Keratinocyte (primary cell): Measurements from ENCODE around the gene RGS9BP. TPM values are rescaled to one million over a fixed set of nuclear protein-coding genes. Genes with fewer than 3 reads are reported as not detected.
"Not testable (repeated sequence)": the region's sequence is repeated elsewhere in the genome, so short reads cannot be mapped to it uniquely, and the experiment has no call there.

Source experiments
- DNase-seq: peaks from one replicate; pipeline ENCODE4 v3.0.0-alpha.2; 2011; ENCODE audit warnings: low read depth, missing footprints, low spot score
- FAIRE-seq: peaks from 2 replicates; lab custom pipeline; 2011; peaks lifted over from hg19 to GRCh38; lab: Jason Lieb, UNC
- H2AFZ ChIP-seq: 2 replicates; pipeline ENCODE4 v1.6.0; 2012; ENCODE audit warnings: low read length, control low read depth, inconsistent platforms; ENCODE audit not compliant: control insufficient read depth
- H3K27ac ChIP-seq: 2 replicates; pipeline ENCODE4 v1.5.1; 2011; ENCODE audit warnings: low read length; ENCODE audit not compliant: control insufficient read depth, insufficient read depth
- H3K27me3 ChIP-seq: 3 replicates; pipeline ENCODE4 v1.6.0; 2011; ENCODE audit warnings: low read length; ENCODE audit not compliant: control insufficient read depth, insufficient read depth; ENCODE audit errors: extremely low read depth
- H3K36me3 ChIP-seq, 2 experiments: 2 replicates in 1 of 2; 3 replicates in 1 of 2; pipeline ENCODE4 v1.5.1; 2011; ENCODE audit warnings: low read length in 2 of 2, mild to moderate bottlenecking in 1 of 2; ENCODE audit not compliant: control insufficient read depth in 2 of 2, insufficient read depth in 2 of 2; ENCODE audit errors: extremely low read depth in 1 of 2
- H3K4me1 ChIP-seq: 3 replicates; pipeline ENCODE4 v1.5.1; 2011; ENCODE audit warnings: low read length; ENCODE audit not compliant: control insufficient read depth, insufficient read depth; ENCODE audit errors: extremely low read depth
- H3K4me2 ChIP-seq: 3 replicates; pipeline ENCODE4 v1.6.0; 2011; ENCODE audit warnings: low read depth, low read length; ENCODE audit not compliant: control insufficient read depth, insufficient read depth; ENCODE audit errors: extremely low read depth
- H3K4me3 ChIP-seq, 3 experiments: fragments of 200-600 bp in 1 of 3; sonication (generic) in 1 of 3; 2 replicates in 2 of 3; 3 replicates in 1 of 3; pipeline ENCODE4 v1.5.1; 2011 to 2016; ENCODE audit warnings: low read length in 3 of 3, mild to moderate bottlenecking in 3 of 3, control low read depth in 2 of 3, inconsistent platforms in 1 of 3, low read depth in 1 of 3, mixed read lengths in 1 of 3, mixed run types in 1 of 3, moderate library complexity in 1 of 3; ENCODE audit not compliant: control insufficient read depth in 2 of 3, insufficient read depth in 2 of 3; ENCODE audit errors: extremely low read depth in 1 of 3
- H3K79me2 ChIP-seq: 2 replicates; pipeline ENCODE4 v1.6.0; 2012; ENCODE audit warnings: low read length; ENCODE audit not compliant: control insufficient read depth, insufficient read depth
- H3K9ac ChIP-seq: 3 replicates; pipeline ENCODE4 v1.6.0; 2011; ENCODE audit warnings: low read length; ENCODE audit not compliant: control insufficient read depth, insufficient read depth; ENCODE audit errors: extremely low read depth
- H3K9me1 ChIP-seq: 3 replicates; pipeline ENCODE4 v1.6.0; 2011; ENCODE audit warnings: low read length; ENCODE audit not compliant: control insufficient read depth, insufficient read depth; ENCODE audit errors: extremely low read depth
- H3K9me3 ChIP-seq: 2 replicates; pipeline ENCODE4 v1.5.1; 2012; ENCODE audit warnings: low read depth, low read length; ENCODE audit not compliant: control insufficient read depth
- H4K20me1 ChIP-seq: 3 replicates; pipeline ENCODE4 v1.6.0; 2011; ENCODE audit warnings: low read length; ENCODE audit not compliant: control insufficient read depth, insufficient read depth; ENCODE audit errors: extremely low read depth
- EZH2 ChIP-seq: IDR thresholded peaks from one replicate; pipeline ENCODE4 v1.6.1; 2012; ENCODE audit warnings: inconsistent platforms, mild to moderate bottlenecking, low read length, moderate library complexity
- dilution Hi-C: fragments of 300-500 bp; cut with MboI; formaldehyde crosslinking; loops from one replicate; pipeline ENCODE4 v1.7.0; 2020; ENCODE audit warnings: low sequenced_read_pairs; ENCODE audit not compliant: extremely low pct_ligation_motif_present
- polyA plus RNA-seq, 5 experiments: library from polyadenylated mRNA; depleted of rRNA in 3 of 5; stranded (reverse) in 3 of 5; stranded (forward) in 1 of 5; unstranded in 1 of 5; fragments of >200 nt; gene quantifications; 1 replicate in 1 of 5; 2 replicates in 3 of 5; 3 replicates in 1 of 5; pipeline versions ENCODE4 v1.2.1 to v1.2.3, GENCODE V29; 2011 to 2012; ENCODE audit warnings: missing spikeins in 2 of 5, low read depth in 1 of 5, low replicate concordance in 1 of 5
- TF ChIP-seq, protein P1 (sequence below), 3 experiments: IDR thresholded peaks in 1 of 3; conservative IDR thresholded peaks in 1 of 3; optimal IDR thresholded peaks in 1 of 3; 2 replicates in 2 of 3; 3 replicates in 1 of 3; pipeline versions ENCODE3 to v1.5.1; 2011; ENCODE audit warnings: low read length in 3 of 3, mild to moderate bottlenecking in 3 of 3, moderate library complexity in 2 of 3, control low read depth in 1 of 3, inconsistent platforms in 1 of 3; ENCODE audit not compliant: insufficient read depth in 2 of 3; ENCODE audit errors: extremely low read depth in 1 of 3

The RGS9BP gene
- polyA plus RNA-seq, 1 donor (not counting 4 experiments of a cell fraction or from before 2014, with no cell fraction given): 0.01 TPM

DNA sequence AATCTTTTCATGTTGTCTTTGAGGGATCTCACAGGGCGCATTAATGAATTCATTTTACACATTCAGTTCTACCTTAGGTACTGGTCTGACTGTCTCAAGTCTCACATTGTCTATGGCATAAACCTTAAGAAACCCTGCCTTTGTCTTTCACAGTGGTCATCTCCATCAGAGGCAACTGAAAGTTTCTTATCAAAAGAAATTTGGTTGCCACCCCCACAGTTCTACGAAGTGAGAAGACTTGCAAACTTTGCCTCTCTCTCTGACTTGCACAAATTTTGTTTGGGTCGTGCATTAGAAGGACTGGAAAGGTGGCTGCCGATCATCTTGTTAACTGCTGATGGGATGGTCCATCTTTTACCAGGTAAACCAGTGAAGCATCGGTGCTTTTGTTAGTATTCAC is 33.4 kb downstream of the RGS9BP start:
- Histone ChIP-seq H3K4me2 (no peak overlapping the region), H3K36me3 (peaks cover 3 to 11% of the 10 kb centered on the region in 2 experiments), H4K20me1 (no peaks in the 10 kb centered on the region), H3K4me3 (no peak overlapping the region), H3K9me1 (peaks cover 3% of the 10 kb centered on the region), H3K79me2 (peaks cover 39% of the 10 kb centered on the region), H3K27me3 (no peaks in the 10 kb centered on the region), H3K9me3 (no peaks in the 10 kb centered on the region), H3K27ac (no peak overlapping the region), H2AFZ (no peak overlapping the region), H3K9ac (no peak overlapping the region), H3K4me1 (no peaks in the 10 kb centered on the region)
- DNase-seq (no peak), FAIRE-seq (no peak)
- dilution Hi-C loops: no loop called here
- TF ChIP-seq, protein P1, sequence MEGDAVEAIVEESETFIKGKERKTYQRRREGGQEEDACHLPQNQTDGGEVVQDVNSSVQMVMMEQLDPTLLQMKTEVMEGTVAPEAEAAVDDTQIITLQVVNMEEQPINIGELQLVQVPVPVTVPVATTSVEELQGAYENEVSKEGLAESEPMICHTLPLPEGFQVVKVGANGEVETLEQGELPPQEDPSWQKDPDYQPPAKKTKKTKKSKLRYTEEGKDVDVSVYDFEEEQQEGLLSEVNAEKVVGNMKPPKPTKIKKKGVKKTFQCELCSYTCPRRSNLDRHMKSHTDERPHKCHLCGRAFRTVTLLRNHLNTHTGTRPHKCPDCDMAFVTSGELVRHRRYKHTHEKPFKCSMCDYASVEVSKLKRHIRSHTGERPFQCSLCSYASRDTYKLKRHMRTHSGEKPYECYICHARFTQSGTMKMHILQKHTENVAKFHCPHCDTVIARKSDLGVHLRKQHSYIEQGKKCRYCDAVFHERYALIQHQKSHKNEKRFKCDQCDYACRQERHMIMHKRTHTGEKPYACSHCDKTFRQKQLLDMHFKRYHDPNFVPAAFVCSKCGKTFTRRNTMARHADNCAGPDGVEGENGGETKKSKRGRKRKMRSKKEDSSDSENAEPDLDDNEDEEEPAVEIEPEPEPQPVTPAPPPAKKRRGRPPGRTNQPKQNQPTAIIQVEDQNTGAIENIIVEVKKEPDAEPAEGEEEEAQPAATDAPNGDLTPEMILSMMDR (optimal IDR thresholded peaks at IDR 0.05 in 1 of 3, IDR thresholded peaks at IDR 0.05 in 1 of 3, conservative IDR thresholded peaks at IDR 0.05 in 1 of 3; ENCODE audit: extremely low read depth in 1 of 3, insufficient read depth in 2 of 3, low read length in 3 of 3): no peak
- no peak for TF ChIP-seq EZH2

DNA sequence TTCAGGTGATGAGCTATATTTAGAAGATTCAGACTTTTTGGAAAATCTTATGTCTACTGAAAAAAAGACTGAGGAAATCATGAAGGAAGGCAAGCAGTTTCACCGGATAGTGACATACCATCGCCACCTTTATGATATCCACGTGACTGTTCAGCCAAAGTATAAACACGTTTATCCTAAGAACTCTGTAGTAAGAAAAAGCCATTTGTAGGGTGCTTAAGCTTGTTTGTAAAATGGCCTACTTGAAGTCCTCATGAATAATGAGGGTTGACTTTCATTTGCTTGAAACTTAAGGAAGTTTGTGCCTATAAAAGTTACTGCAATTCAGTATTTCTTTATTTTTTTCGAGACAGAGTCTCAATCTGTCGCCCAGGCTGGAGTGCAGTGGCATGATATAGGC is 36.1 kb downstream of the RGS9BP start:
- Histone ChIP-seq H3K4me3 (no peak overlapping the region), H3K4me2 (no peak overlapping the region), H3K79me2 (peaks cover 15% of the 10 kb centered on the region), H3K4me1 (no peaks in the 10 kb centered on the region), H4K20me1 (no peaks in the 10 kb centered on the region), H2AFZ (no peak overlapping the region), H3K27ac (no peak overlapping the region), H3K9ac (no peak overlapping the region), H3K9me1 (peaks cover 3% of the 10 kb centered on the region), H3K9me3 (no peaks in the 10 kb centered on the region), H3K27me3 (no peaks in the 10 kb centered on the region), H3K36me3 (peaks cover 3 to 14% of the 10 kb centered on the region in 2 experiments)
- no peak for FAIRE-seq
- no peak for DNase-seq
- TF ChIP-seq, protein P1 (optimal IDR thresholded peaks at IDR 0.05 in 1 of 3, IDR thresholded peaks at IDR 0.05 in 1 of 3, conservative IDR thresholded peaks at IDR 0.05 in 1 of 3; ENCODE audit: extremely low read depth in 1 of 3, insufficient read depth in 2 of 3, low read length in 3 of 3): no peak
- TF ChIP-seq EZH2: no peak
- dilution Hi-C loops: no loop called here

DNA sequence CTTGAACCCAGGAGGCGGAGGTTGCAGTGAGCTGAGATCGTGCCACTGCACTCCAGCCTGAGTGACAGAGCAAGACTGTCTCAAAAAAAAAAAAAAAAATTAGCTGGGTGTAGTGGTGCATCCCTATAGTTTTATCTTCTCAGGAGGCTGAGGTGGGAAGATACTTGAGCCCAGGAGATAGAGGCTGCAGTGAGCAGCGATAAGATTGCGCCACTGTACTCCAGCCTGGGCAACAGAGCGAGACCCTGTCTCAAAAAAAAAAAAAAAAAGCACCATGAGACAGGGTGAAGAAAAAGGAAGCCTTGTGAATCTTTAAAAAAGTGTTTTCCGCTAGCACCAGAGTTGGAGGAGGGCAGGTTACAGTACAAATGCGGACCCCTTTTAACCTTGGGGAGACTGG is 40.6 kb downstream of the RGS9BP start:
- H3K9me1 ChIP-seq, H3K4me3 ChIP-seq, H3K27ac ChIP-seq, H3K9ac ChIP-seq, H3K4me2 ChIP-seq, DNase-seq, H2AFZ ChIP-seq, H3K27me3 ChIP-seq, H4K20me1 ChIP-seq, FAIRE-seq, H3K9me3 ChIP-seq, dilution Hi-C loops, H3K4me1 ChIP-seq, H3K79me2 ChIP-seq: not testable (repeated sequence)
- peaks cover 3 to 16% of the 10 kb centered on the region in 2 experiments for H3K36me3 ChIP-seq
